Adrenal gland (tissue), 12 donors: ENCODE measurements around the gene CEL. TPM values are rescaled to one million over a fixed set of nuclear protein-coding genes. Genes with fewer than 3 reads are reported as not detected.
"Not testable (repeated sequence)": the region's sequence is repeated elsewhere in the genome, so short reads cannot be mapped to it uniquely, and the experiment has no call there.

Experiments
- DNase-seq, 7 donors: peaks; one replicate each; pipeline ENCODE4 v3.0.0-alpha.2; 2019 to 2020
- H3K27ac ChIP-seq, 5 donors: fragments of 200-600 bp; sonication (generic) in 4 of 5; 1 replicate in 3 of 5; 2 replicates in 2 of 5; pipeline versions ENCODE4 v1.5.1 to v1.8.0; 2016 to 2020; ENCODE audit warnings: mild to moderate bottlenecking in 1 of 5
- H3K27me3 ChIP-seq: fragments of 200-600 bp; 2 replicates; pipeline ENCODE4 v1.8.0; 2021
- H3K36me3 ChIP-seq, 2 donors: fragments of 200-600 bp; replicated peaks in 1 of 2; 1 replicate in 1 of 2; 2 replicates in 1 of 2; pipeline versions ENCODE4 v1.5.1 to v1.8.0; 2018 to 2022
- H3K4me1 ChIP-seq, 2 donors: fragments of 200-600 bp; replicated peaks in 1 of 2; 1 replicate in 1 of 2; 2 replicates in 1 of 2; pipeline versions ENCODE4 v1.5.1 to v1.8.0; 2018 to 2021
- H3K4me3 ChIP-seq, 4 donors: fragments of 200-600 bp; sonication (generic) in 3 of 4; one replicate each; pipeline ENCODE4 v1.5.1; 2016 to 2018
- H3K9me3 ChIP-seq, 3 donors: fragments of 200-600 bp; sonication (generic) in 1 of 3; replicated peaks in 1 of 3; 1 replicate in 2 of 3; 2 replicates in 1 of 3; pipeline versions ENCODE4 v1.5.1 to v1.8.0; 2016 to 2021
- CTCF ChIP-seq, 6 experiments: fragments of 450-650 bp in 4 of 6; fragments of 200-600 bp in 2 of 6; sonication (generic) in 1 of 6; IDR thresholded peaks; 1 replicate in 5 of 6; 2 replicates in 1 of 6; pipeline versions ENCODE4 v1.5.1 to v1.8.0; 2016 to 2021; ENCODE audit warnings: antibody characterized with exemption in 6 of 6, mild to moderate bottlenecking in 2 of 6, moderate library complexity in 1 of 6
- POLR2A ChIP-seq, 2 donors: fragments of 450-650 bp; IDR thresholded peaks; one replicate each; pipeline ENCODE4 v1.6.1; 2017; ENCODE audit warnings: antibody characterized with exemption in 2 of 2, mild to moderate bottlenecking in 2 of 2, moderate library complexity in 1 of 2
- WGBS, 4 donors: extraction: QIAGEN DNeasy Blood & Tissue Kit in 2 of 4; methylation state at CpG; one replicate each; pipeline versions ENCODE4 v1.1.5 to v1.1.7; 2013 to 2017; 5-methylcytosine and 5-hydroxymethylcytosine counted together
- intact Hi-C, 2 donors: fragments of 100-400 bp; cut with DNase I; formaldehyde crosslinking; loops; one replicate each; pipeline versions ENCODE4 v1.14.1 to v1.15.0; 2022 to 2023
- polyA plus RNA-seq, 3 donors: library from polyadenylated mRNA; stranded (reverse); fragments of 200-250 nt in 2 of 3; fragments of 350-450 nt in 1 of 3; fragmentation: Illumina TruSeq in 1 of 3; extraction: RNeasy Lipid Tissue Mini Kit (QIAGEN cat#74804) in 1 of 3; gene quantifications; one replicate each; pipeline ENCODE4 v1.2.3, GENCODE V29; 2013 to 2014
- total RNA-seq, 9 donors: library from RNA; depleted of rRNA in 4 of 9; stranded (reverse); fragments of >200 nt in 4 of 9; fragments of 120-200 nt in 1 of 9; fragmentation: NEBNext Ultra II Directional in 1 of 9; extraction: Animal tissue kit (Norgen Biotek cat#: 25700) in 1 of 9; gene quantifications; one replicate each; pipeline versions ENCODE4 v1.1.0 to v1.2.4, GENCODE V29; 2013 to 2023
- donor health status: healthy with polysubstance abuse.
- donor health status: Bipolar disorder and iron deficiency.
- donor health status: DM: yes; HTN: yes; CAD: no.
- donor health status: DM: no; HTN: no; CAD: no.
- donor health status: DM: no; HTN: no; CAD: no.
- donor health status: DM: yes; HTN: yes; CAD: no.

CEL gene
- total and polyA plus RNA-seq, 12 donors = 0.27 to 6.1 (median 2.1) TPM; not detected in 1

GRCh38 chr9:133089271-133089671 is 27.5 kb downstream of the CEL start:
- intact Hi-C loops = no loop called here
- Histone ChIP-seq H3K36me3 (no peaks in the 10 kb centered on the region), H3K4me1 (no peaks in the 10 kb centered on the region), H3K9me3 (no peaks in the 10 kb centered on the region), H3K4me3 (no peak overlapping the region), H3K27ac (no peak overlapping the region), H3K27me3 (no peaks in the 10 kb centered on the region)
- DNase-seq = no peak
- TF ChIP-seq CTCF (IDR thresholded peaks at IDR 0.05) (no peak), POLR2A (IDR thresholded peaks at IDR 0.05) (no peak)
- 82 to 91% (median 90%) methylated on average over 6 of the region's 6 CpGs for WGBS, 4 donors

GRCh38 chr9:133090187-133090586 is 28.4 kb downstream of the CEL start:
- no peak for TF ChIP-seq POLR2A (IDR thresholded peaks at IDR 0.05)
- no peak for TF ChIP-seq CTCF (IDR thresholded peaks at IDR 0.05)
- H3K4me1 ChIP-seq = no peaks in the 10 kb centered on the region
- H3K27me3 ChIP-seq = no peaks in the 10 kb centered on the region
- 62 to 94% (median 82%) methylated on average over 5 to 6 of the region's 6 CpGs for WGBS, 4 donors
- no peak overlapping the region for H3K27ac ChIP-seq
- no peak overlapping the region for H3K4me3 ChIP-seq
- no peaks in the 10 kb centered on the region for H3K36me3 ChIP-seq
- intact Hi-C loops = loop anchor here in 1 of 2 donors (10.0 kb wide), 1 partner anchor 45 kb away; no protein-coding TSS in a partner anchor
- H3K9me3 ChIP-seq = no peaks in the 10 kb centered on the region
- DNase-seq = no peak

- Histone ChIP-seq H3K27ac (no peak overlapping the region), H3K4me3 (no peak overlapping the region), H3K4me1 (no peaks in the 10 kb centered on the region), H3K36me3 (no peaks in the 10 kb centered on the region), H3K27me3 (no peaks in the 10 kb centered on the region), H3K9me3 (no peaks in the 10 kb centered on the region)
- intact Hi-C loops = loop anchor here in 1 of 2 donors (10.0 kb wide), 1 partner anchor 46 kb away; no protein-coding TSS in a partner anchor
- DNase-seq = no peak
- WGBS, 4 donors = 79 to 88% (median 84%) methylated on average over 6 to 11 of the region's 11 CpGs
- TF ChIP-seq CTCF (IDR thresholded peaks at IDR 0.05) = no peak
- no peak for TF ChIP-seq POLR2A (IDR thresholded peaks at IDR 0.05)
These were observed 29.1 kb downstream of the CEL start for GRCh38 chr9:133090752-133091385.

GRCh38 chr9:133094351-133094750 is 32.6 kb downstream of the CEL start:
- not testable (repeated sequence) for H3K4me3 ChIP-seq

More at GRCh38 chr9:133094351-133094750, 32.6 kb downstream of the CEL start:
- not testable (repeated sequence) for H3K27ac ChIP-seq, H3K4me1 ChIP-seq, H3K27me3 ChIP-seq, DNase-seq, H3K9me3 ChIP-seq
- intact Hi-C loops = loop anchor here in 1 of 2 donors (10.0 kb wide), 1 partner anchor 50 kb away; no protein-coding TSS in a partner anchor
- WGBS, 4 donors = 74 to 86% (median 82%) methylated on average over 4 of the region's 4 CpGs
- H3K36me3 ChIP-seq = peaks cover 0 to 27% of the 10 kb centered on the region in 2 donors
